ENCODE measurements around the gene GRID1. TPM values are rescaled to one million over a fixed set of nuclear protein-coding genes. Genes with fewer than 3 reads are reported as not detected.

Gene GRID1
- polyA plus RNA-seq, 5 donors, result 0.54 to 1.5 (median 1.1) TPM

DNA sequence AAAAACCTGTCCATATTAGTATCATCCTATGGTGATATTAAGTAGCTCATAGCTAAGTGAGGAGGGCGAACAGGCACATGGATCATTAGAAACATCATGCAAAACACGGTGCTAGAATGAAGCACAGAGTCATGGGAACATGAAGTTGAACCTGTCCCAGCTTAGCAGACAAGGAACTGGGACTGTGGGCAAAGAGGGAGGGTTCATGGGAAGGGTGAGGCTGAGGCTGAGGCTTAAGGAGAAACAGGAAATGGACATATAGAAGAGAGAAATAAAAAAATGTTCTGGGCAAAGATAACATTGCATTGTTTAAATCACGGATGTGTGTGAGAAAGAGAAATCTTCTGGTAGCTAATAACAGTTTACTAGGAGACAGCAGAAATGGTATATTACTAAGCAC lies 708.1 kb downstream of the GRID1 start:
- no peak for DNase-seq

DNA sequence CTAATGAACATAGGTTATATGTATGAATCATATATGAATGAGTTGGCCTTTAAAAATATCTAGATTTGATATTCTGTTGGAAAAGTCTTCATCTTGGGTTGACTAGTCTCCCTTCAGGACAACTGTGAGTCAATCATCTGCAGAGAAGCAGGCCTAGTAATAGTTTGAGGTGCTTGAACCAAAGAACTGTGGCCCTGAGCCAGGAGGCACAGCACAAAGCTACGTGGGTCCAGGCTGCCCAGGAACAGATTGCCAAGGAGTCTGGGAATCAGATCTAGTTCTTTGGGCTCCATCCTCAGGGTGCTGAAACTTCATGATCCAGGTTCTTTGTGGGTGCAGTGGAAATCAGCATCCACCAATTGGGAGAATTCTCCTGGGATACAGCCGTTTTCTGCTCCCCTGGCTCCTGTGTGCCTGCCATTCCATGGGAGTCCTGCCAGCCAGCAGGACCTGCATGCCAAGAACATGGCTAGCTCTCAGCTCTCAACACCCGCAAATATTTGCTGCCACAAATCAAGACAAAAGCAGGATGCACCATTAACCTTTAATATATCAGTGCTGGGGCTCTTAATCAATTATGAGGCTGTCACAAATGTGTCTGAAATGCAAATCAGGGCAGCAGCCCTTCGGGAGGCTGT lies 709.0 kb downstream of the GRID1 start:
- no peak for DNase-seq

GRCh38 chr10:85655411-85655810 lies 711.2 kb downstream of the GRID1 start:
- no peak for DNase-seq

- no peak for DNase-seq
Observed at GRCh38 chr10:85651497-85651882, 715.1 kb downstream of the GRID1 start.

- no peak for DNase-seq
Observed at GRCh38 chr10:85650791-85651496, 715.7 kb downstream of the GRID1 start.

DNA sequence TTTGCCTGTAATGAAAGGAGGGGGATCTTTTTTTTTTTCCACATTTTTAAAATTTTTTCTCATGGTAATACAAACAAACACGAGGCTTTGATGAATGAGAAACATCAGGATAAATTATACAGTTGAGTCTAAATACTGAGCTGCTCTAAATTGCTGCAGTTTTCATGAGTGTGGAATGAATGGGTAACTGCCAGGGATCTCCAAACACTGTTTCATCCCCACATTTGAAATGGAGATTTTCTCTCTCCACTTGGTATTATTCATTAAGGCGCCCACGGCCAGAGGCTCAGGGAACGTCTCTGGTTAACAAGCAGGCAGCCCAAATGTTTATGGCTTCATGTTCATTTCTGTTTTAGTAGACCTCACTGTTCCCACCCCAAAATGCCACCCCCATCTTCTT lies 717.1 kb downstream of the GRID1 start:
- DNase-seq, result no peak

DNA sequence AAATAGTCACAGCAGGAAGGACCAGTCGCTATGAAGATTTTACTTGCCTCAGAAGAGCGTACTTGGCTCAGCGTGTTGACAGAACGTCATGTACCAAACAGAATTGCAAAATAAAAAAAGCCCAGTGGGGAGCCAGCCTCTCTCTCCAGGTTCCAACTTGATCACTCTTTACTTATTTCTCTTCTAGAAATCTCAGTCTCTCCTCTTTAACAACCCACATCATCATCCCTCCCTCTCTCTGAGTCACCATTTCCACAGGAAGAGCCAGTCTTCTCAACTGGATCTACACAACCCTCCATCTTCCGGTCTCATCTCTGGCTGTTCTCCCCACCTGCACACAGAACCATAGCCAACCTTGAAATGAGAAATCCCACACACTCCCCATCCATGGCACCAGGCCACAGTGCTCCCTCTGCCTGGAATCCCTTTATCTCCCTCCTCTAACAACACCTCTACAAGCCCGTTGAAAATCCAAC lies 718.3 kb downstream of the GRID1 start:
- no peak for DNase-seq

- no peak for DNase-seq
Observed at GRCh38 chr10:85647741-85648140, 718.9 kb downstream of the GRID1 start.

- no peak for DNase-seq
Observed at GRCh38 chr10:85645926-85646711, 720.5 kb downstream of the GRID1 start.

GRCh38 chr10:85645053-85645452 lies 721.5 kb downstream of the GRID1 start:
- no peak for DNase-seq

GRCh38 chr10:85643845-85644525 lies 722.6 kb downstream of the GRID1 start:
- DNase-seq, result no peak

- no peak for DNase-seq
Observed at GRCh38 chr10:85643171-85643844, 723.3 kb downstream of the GRID1 start.

GRCh38 chr10:85642421-85643170 lies 724.0 kb downstream of the GRID1 start:
- no peak for DNase-seq

DNA sequence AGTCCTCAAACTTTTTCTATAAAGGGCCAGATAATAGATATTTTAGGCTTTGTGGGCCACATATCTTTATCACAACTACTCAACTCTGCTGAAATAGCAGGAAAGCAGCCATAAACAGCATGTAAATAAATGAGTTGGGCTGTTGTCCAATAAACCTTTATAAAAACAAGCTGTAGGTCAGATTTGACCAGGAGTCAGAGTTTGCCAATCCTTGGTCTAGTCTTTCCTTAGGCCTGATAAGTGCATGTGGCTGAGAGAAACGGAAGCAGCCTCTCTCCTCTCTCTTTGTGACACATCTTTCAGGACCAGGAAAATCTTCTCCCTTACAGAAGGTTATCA lies 724.5 kb downstream of the GRID1 start:
- DNase-seq, result no peak

DNA sequence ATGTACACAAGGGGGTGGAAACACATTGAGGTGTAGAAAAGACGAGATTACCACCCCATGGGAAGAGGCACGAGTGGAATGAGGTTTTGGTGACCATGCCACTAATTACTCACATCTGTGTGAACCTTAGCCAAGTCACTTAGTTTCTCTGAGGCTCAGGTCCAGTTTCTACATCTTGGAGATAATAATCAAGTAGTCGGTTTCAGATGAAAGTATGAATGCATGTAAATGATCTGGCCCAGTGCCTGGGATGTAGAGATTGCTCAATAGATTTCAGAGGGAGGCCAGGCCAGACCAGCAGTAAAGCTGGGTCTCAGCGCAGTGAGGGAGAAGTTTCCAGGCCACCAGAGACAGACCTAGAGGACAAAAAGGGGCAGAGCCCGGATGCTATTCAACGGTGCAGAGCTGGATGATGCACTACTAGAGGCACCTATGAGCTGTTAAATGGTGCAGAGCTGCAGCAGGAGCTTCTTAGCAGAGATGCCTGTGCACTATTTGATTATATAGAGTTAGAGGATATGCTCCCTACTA lies 725.1 kb downstream of the GRID1 start:
- DNase-seq, result no peak

DNA sequence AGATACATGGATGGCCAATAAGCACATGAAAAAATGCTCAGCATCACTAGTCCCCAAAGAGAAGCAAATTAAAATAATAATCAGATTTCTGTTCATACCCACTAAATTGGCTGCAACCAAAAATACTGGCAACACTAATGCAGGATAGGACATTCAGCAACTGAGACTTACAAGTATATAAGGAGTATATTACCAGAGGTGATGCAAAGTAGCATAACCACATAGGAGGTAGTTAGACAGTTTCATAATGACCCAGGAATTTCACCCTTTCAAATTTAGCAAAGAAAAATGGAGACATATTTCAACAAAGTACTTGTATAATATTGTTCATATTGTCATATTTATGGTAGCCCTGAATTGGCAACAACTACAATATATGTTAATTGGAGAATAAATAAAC lies 727.8 kb downstream of the GRID1 start:
- DNase-seq, result no peak

DNA sequence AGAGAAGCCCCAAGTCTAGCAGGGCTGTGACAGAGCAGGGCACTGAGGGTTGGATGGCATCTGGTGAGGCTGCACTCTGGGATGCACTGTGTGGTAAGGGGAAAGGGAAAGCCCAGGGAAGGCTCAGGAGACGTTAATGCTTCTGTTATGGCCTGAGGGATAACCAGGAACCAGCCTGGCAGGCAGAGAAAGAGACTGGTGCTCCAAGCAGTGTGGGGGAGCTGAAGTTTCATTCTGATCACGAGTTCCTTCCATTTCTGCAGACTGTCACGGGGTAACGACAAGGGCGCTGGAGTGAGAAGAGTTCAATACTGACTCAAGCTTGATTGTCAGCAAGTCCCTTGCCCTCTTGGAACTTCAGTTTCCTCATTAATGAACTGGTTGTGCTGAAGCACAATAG lies 730.9 kb downstream of the GRID1 start:
- no peak for DNase-seq

- DNase-seq, result no peak
Observed at GRCh38 chr10:85624511-85624910, 742.1 kb downstream of the GRID1 start.

DNA sequence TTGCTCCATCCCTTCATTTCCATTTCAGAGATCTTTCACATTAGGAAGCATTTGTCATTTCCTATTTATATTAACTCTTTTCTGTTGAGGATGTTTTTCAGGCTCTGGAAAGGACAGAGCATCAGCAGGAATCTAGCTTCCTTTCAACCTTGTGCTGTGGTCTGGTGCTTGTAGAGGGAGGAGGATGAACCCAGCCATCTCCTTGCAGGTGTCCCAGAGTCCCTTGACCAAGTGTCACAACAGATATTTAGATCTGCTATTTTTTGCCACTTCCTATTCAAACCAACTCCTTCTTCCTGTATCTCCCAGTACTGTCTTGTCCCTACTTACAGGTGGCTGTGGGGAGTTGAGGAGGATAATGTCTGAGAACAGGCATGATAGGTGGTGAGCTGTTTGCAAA lies 742.8 kb downstream of the GRID1 start:
- no peak for DNase-seq

- DNase-seq, result no peak
Observed at GRCh38 chr10:85623342-85623741, 743.3 kb downstream of the GRID1 start.

GRCh38 chr10:85622425-85622824 lies 744.2 kb downstream of the GRID1 start:
- no peak for DNase-seq

Measured in right lung (tissue), 5 donors.